ENCODE data around the gene AVEN. TPM values are rescaled to one million over a fixed set of nuclear protein-coding genes. Genes with fewer than 3 reads are reported as not detected.
"Not testable (repeated sequence)": the region's sequence is repeated elsewhere in the genome, so short reads cannot be mapped to it uniquely, and the experiment has no call there.

AVEN gene
- total RNA-seq, 4 donors from 2014 or later, result 14.8 to 38.7 (median 26.9) TPM

DNA sequence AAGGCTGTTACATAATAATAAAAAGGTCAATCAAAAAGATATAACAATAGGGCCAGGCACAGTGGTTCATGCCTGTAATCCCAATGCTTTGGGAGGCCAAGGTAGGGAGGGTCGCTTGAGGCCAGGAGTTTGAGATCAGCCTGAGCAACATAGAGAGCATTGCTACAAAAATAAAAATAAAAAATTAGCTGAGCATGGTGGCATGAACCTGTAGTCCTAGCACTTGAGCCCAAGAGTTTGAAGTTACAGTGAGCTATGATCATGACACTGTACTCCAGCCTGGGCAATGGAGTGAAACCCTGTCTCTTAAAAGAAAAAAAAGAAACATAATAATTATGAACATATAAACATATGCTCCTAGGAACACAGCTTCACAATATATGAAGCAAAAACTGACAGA, 29.3 kb downstream of the AVEN start:
- Histone ChIP-seq H3K4me3 (no peak overlapping the region), H3K4me1 (no peaks in the 10 kb centered on the region), H3K27ac (no peak overlapping the region), H3K27me3 (no peaks in the 10 kb centered on the region), H3K36me3 (no peaks in the 10 kb centered on the region), H3K9me3 (no peaks in the 10 kb centered on the region)
- ATAC-seq, result no peak
- TF ChIP-seq POLR2AphosphoS5 (IDR thresholded peaks at IDR 0.05) (no peak), POLR2A (IDR thresholded peaks at IDR 0.05) (no peak), EP300 (IDR thresholded peaks at IDR 0.05) (no peak), CTCF (IDR thresholded peaks at IDR 0.05) (no peak)
- WGBS, 2 donors (ENCODE audit: low coverage in 1 of 2), result 93 to 100% methylated on average over 1 of the region's 1 CpG

DNA sequence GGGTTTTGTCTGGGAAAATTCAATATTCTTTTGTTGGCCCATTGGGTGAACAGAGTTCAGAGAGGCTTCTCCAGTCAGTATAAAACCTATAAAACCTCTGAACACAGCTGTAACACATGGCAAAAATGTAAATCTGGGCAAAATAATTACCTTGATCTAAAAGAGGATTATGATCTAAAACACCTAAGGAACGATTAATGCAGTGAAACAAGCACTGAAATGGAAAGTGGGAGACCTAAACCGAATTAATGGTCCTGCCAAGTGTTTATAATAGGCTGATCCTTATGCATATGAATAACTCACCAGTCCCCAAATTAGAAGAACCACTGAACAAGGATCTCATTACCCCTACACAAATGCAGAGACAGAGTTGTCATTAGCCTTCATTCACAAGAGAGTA, 32.6 kb downstream of the AVEN start:
- Histone ChIP-seq H3K4me1 (no peaks in the 10 kb centered on the region), H3K4me3 (no peak overlapping the region), H3K27ac (no peak overlapping the region), H3K36me3 (peaks cover 0 to 13% of the 10 kb centered on the region in 2 donors), H3K27me3 (no peaks in the 10 kb centered on the region), H3K9me3 (no peaks in the 10 kb centered on the region)
- ATAC-seq, result no peak
- WGBS, 2 donors (ENCODE audit: low coverage in 1 of 2), result 70 to 78% methylated on average over 2 of the region's 2 CpGs
- TF ChIP-seq EP300 (IDR thresholded peaks at IDR 0.05) (no peak), CTCF (IDR thresholded peaks at IDR 0.05) (no peak), POLR2A (IDR thresholded peaks at IDR 0.05) (no peak), POLR2AphosphoS5 (IDR thresholded peaks at IDR 0.05) (no peak)

DNA sequence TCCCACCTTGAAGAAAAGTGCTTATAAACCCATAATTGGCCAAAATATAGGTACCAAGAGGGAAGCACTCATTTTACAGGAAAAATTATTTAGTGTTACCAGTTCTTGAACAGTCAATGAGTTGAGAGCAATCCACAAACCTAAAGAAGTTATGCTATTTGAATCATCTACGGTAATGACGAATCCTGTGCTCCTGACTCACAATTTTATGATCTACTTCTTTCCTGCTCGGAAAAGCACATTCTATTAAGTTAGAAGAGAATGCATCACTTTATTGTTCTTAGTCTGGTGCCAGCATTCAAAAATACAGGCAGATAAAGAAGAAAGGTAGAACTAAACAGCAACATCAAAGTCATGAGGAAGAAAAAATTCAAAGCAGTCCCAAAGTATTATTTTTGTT, 37.5 kb downstream of the AVEN start:
- Histone ChIP-seq H3K27me3 (no peaks in the 10 kb centered on the region), H3K9me3 (no peaks in the 10 kb centered on the region), H3K4me3 (no peak overlapping the region), H3K4me1 (no peaks in the 10 kb centered on the region), H3K27ac (no peak overlapping the region), H3K36me3 (peaks cover 0 to 13% of the 10 kb centered on the region in 2 donors)
- 61 to 63% methylated on average over 3 of the region's 3 CpGs for WGBS, 2 donors (ENCODE audit: low coverage in 1 of 2)
- ATAC-seq, result no peak
- TF ChIP-seq POLR2A (IDR thresholded peaks at IDR 0.05), result no peak
- TF ChIP-seq EP300 (IDR thresholded peaks at IDR 0.05), result no peak
- TF ChIP-seq POLR2AphosphoS5 (IDR thresholded peaks at IDR 0.05), result no peak
- no peak for TF ChIP-seq CTCF (IDR thresholded peaks at IDR 0.05)

- H3K9me3 ChIP-seq, H3K4me1 ChIP-seq, H3K27ac ChIP-seq, H3K27me3 ChIP-seq, H3K4me3 ChIP-seq, ATAC-seq, H3K36me3 ChIP-seq: not testable (repeated sequence)
- 100% methylated on average over 1 of the region's 10 CpGs for WGBS, 2 donors (ENCODE audit: low coverage in 1 of 2)
These were observed 43.3 kb downstream of the AVEN start for GRCh38 chr15:33995666-33996065.

GRCh38 chr15:33994005-33994615, 44.9 kb downstream of the AVEN start:
- no peaks in the 10 kb centered on the region for H3K27me3 ChIP-seq
- no peak for TF ChIP-seq CTCF (IDR thresholded peaks at IDR 0.05)
- no peaks in the 10 kb centered on the region for H3K4me1 ChIP-seq
- no peak overlapping the region for H3K4me3 ChIP-seq
- H3K9me3 ChIP-seq, result no peaks in the 10 kb centered on the region
- 78 to 92% methylated on average over 4 to 9 of the region's 9 CpGs for WGBS, 2 donors (ENCODE audit: low coverage in 1 of 2)
- ATAC-seq, result no peak
- H3K36me3 ChIP-seq, result no peaks in the 10 kb centered on the region
- no peak overlapping the region for H3K27ac ChIP-seq
